GM12878 (cell line): ENCODE data around the gene CDKL5. TPM values are rescaled to one million over a fixed set of nuclear protein-coding genes. Genes with fewer than 3 reads are reported as not detected.

Experiments used
- ATAC-seq: fragments of 200-7000 bp; cut with Tn5 transposase; 3 replicates; pipeline ENCODE4 v1.9.1; 2020; ENCODE audit warnings: mild to moderate bottlenecking, moderate library complexity
- BruUV-seq: library from RNA; stranded (reverse); fragments of 400-500 nt; replicated peaks from 2 replicates; lab custom pipeline; 2021; lab: Mats Ljungman, UMichigan
- CTCF ChIA-PET: fragments of 300-600 bp; sonication (Branson Sonifier 250); formaldehyde crosslinking; extraction: SDS; loops from one replicate; lab custom pipeline; 2021; ENCODE audit warnings: inconsistent platforms; lab: Yijun Ruan, JAX
- POLR2A ChIA-PET: fragments of 350-600 bp; formaldehyde crosslinking; extraction: SDS; loops from one replicate; lab custom pipeline; 2021; ENCODE audit warnings: inconsistent platforms; lab: Charles Lee
- RAD21 ChIA-PET: fragments of 300-600 bp; sonication (Branson Sonifier 250); formaldehyde crosslinking; loops from one replicate; lab custom pipeline; 2023; ENCODE audit warnings: antibody characterized with exemption; ENCODE audit not compliant: unreplicated experiment; lab: Charles Lee
- SMC1A ChIA-PET: fragments of 300-600 bp; sonication (Branson Sonifier 250); formaldehyde crosslinking; loops from one replicate; lab custom pipeline; 2023; ENCODE audit not compliant: unreplicated experiment, uncharacterized antibody; lab: Charles Lee
- DNase-seq: peaks from one replicate; pipeline ENCODE4 v3.0.0-alpha.2; 2011; ENCODE audit warnings: low read depth, low spot score
- FAIRE-seq: peaks from 3 replicates; lab custom pipeline; 2011; peaks lifted over from hg19 to GRCh38; lab: Jason Lieb, UNC
- H2AFZ ChIP-seq: 2 replicates; pipeline ENCODE4 v1.6.0; 2011; ENCODE audit warnings: low read depth, low read length, control low read depth; ENCODE audit not compliant: control insufficient read depth
- H3K27ac ChIP-seq: 2 replicates; pipeline ENCODE4 v1.5.1; 2011; ENCODE audit warnings: control low read depth; ENCODE audit not compliant: control insufficient read depth, insufficient read depth
- H3K27me3 ChIP-seq, 2 experiments: replicated peaks in 1 of 2; 2 replicates each; pipeline versions ENCODE4 v1.6.0 to v1.6.1; 2011; ENCODE audit warnings: low read length in 1 of 2; ENCODE audit not compliant: control insufficient read depth in 2 of 2, insufficient read depth in 2 of 2
- H3K36me3 ChIP-seq, 2 experiments: 2 replicates each; pipeline ENCODE4 v1.5.1; 2011; ENCODE audit warnings: low read length in 1 of 2; ENCODE audit not compliant: control insufficient read depth in 2 of 2, insufficient read depth in 2 of 2
- H3K4me1 ChIP-seq: 2 replicates; pipeline ENCODE4 v1.6.1; 2011; ENCODE audit warnings: mild to moderate bottlenecking, low read length, moderate library complexity, mixed read lengths; ENCODE audit not compliant: control insufficient read depth, insufficient read depth
- H3K4me2 ChIP-seq: 2 replicates; pipeline ENCODE4 v1.6.0; 2011; ENCODE audit warnings: control low read depth; ENCODE audit not compliant: control insufficient read depth, insufficient read depth
- H3K4me3 ChIP-seq: fragments of 200-600 bp; sonication (generic); 2 replicates; pipeline ENCODE4 v1.5.1; 2016
- H3K79me2 ChIP-seq: 2 replicates; pipeline ENCODE4 v1.6.0; 2011; ENCODE audit warnings: low read length; ENCODE audit not compliant: control insufficient read depth, insufficient read depth
- H3K9ac ChIP-seq: 2 replicates; pipeline ENCODE4 v1.8.0; 2011; ENCODE audit warnings: low read length, control low read depth, mixed read lengths; ENCODE audit not compliant: control insufficient read depth, insufficient read depth
- H3K9me3 ChIP-seq: replicated peaks from 3 replicates; pipeline ENCODE4 v1.5.1; 2011; ENCODE audit warnings: mild to moderate bottlenecking, low read length; ENCODE audit not compliant: control insufficient read depth, insufficient read depth
- H4K20me1 ChIP-seq: 2 replicates; pipeline ENCODE4 v1.6.0; 2011; ENCODE audit not compliant: control insufficient read depth, insufficient read depth
- CREB1 ChIP-seq: IDR thresholded peaks from 2 replicates; pipeline ENCODE4 v1.6.1; 2012; ENCODE audit warnings: low read depth, mild to moderate bottlenecking, inconsistent platforms
- E4F1 ChIP-seq: fragments of 450-650 bp; IDR thresholded peaks from 2 replicates; pipeline ENCODE4 v1.6.1; 2018; ENCODE audit warnings: borderline replicate concordance, mild to moderate bottlenecking; ENCODE audit not compliant: partially characterized antibody
- KLF5 ChIP-seq: fragments of 450-650 bp; IDR thresholded peaks from 2 replicates; pipeline ENCODE4 v1.6.1; 2014; ENCODE audit warnings: mild to moderate bottlenecking; ENCODE audit not compliant: partially characterized antibody
- MAX ChIP-seq: IDR thresholded peaks from 2 replicates; pipeline ENCODE4 v1.6.1; 2012; ENCODE audit warnings: low read depth, low read length, improper control_type of control experiment
- MXI1 ChIP-seq: fragments of 150-350 bp; IDR thresholded peaks from 2 replicates; pipeline ENCODE4 v1.6.1; 2011; ENCODE audit warnings: low read depth, mild to moderate bottlenecking, inconsistent platforms, low read length, improper control_type of control experiment
- SMARCA5 ChIP-seq: fragments of 450-650 bp; IDR thresholded peaks from 2 replicates; pipeline ENCODE4 v1.6.1; 2017; ENCODE audit warnings: mild to moderate bottlenecking
- TAF1 ChIP-seq: IDR thresholded peaks from 2 replicates; pipeline ENCODE4 v1.6.1; 2011; ENCODE audit warnings: mild to moderate bottlenecking, low read depth, low read length, borderline replicate concordance
- TBL1XR1 ChIP-seq: IDR thresholded peaks from 2 replicates; pipeline ENCODE4 v1.6.1; 2012; ENCODE audit warnings: low read depth, low read length, improper control_type of control experiment
- YBX1 ChIP-seq: fragments of 450-650 bp; IDR thresholded peaks from 2 replicates; pipeline ENCODE4 v1.6.1; 2016; ENCODE audit warnings: antibody characterized with exemption
- ZBED1 ChIP-seq: IDR thresholded peaks from 2 replicates; pipeline ENCODE4 v1.6.1; 2016; ENCODE audit warnings: borderline replicate concordance
- ZBTB4 ChIP-seq: fragments of 450-650 bp; formaldehyde crosslinking; IDR thresholded peaks from 2 replicates; pipeline ENCODE4 v1.4.0; 2022; ENCODE audit warnings: mild to moderate bottlenecking, moderate library complexity
- WGBS: methylation state at CpG from one replicate; pipeline ENCODE4 v1.1.6; 2016; ENCODE audit warnings: low lambda C conversion rate; ENCODE audit not compliant: insufficient replicate concordance, insufficient coverage; ENCODE audit errors: missing lambda C conversion rate; 5-methylcytosine and 5-hydroxymethylcytosine counted together
- in situ Hi-C: fragments of 300-500 bp; cut with MboI; formaldehyde crosslinking; loops from 9 replicates; pipeline ENCODE4 v1.14.3; 2018; ENCODE audit warnings: mixed read lengths
- intact Hi-C: fragments of 100-400 bp; cut with micrococcal nuclease; formaldehyde crosslinking; loops from one replicate; pipeline ENCODE4 v1.14.2; 2022; ENCODE audit not compliant: unreplicated experiment
- polyA plus RNA-seq, 11 experiments: library from polyadenylated mRNA; depleted of rRNA in 4 of 11; unstranded in 6 of 11; stranded (reverse) in 5 of 11; fragments of >200 nt; fragmentation: Nextera tagmentation in 4 of 11; fragmentation: Illumina TruSeq in 1 of 11; extraction: Ambion mirVana in 4 of 11; extraction: Trizol in 1 of 11; gene quantifications; 1 replicate in 1 of 11; 2 replicates in 10 of 11; pipeline versions ENCODE4 v1.2.1 to v1.2.3, GENCODE V29; 2011 to 2016; ENCODE audit warnings: inconsistent platforms in 2 of 11, missing spikeins in 2 of 11, low read depth in 1 of 11
- total RNA-seq, 4 experiments: library from RNA; depleted of rRNA in 3 of 4; stranded (reverse); fragments of >200 nt in 3 of 4; fragmentation: Illumina TruSeq in 1 of 4; extraction: Trizol in 1 of 4; gene quantifications; 2 replicates each; pipeline versions ENCODE4 v1.2.1 to v1.2.3, GENCODE V29; 2013 to 2021

Gene CDKL5
- total and polyA plus RNA-seq, 10 of the 15 experiments (the other 5 are each of a cell fraction or from before 2014, with no cell fraction given): 1.4 to 14.5 (median 6.3) TPM

- no peak for TF ChIP-seq MXI1
- no peak for TF ChIP-seq ZBED1
- TF ChIP-seq TAF1: no peak
Measured at GRCh38 chrX:18566748-18567147, 141.3 kb downstream of the CDKL5 start (continued).

- Histone ChIP-seq H3K27me3 (no peaks in the 10 kb centered on the region), H3K79me2 (no peaks in the 10 kb centered on the region), H3K36me3 (no peaks in the 10 kb centered on the region), H2AFZ (no peak overlapping the region), H3K4me2 (no peak overlapping the region), H3K4me3 (no peak overlapping the region), H4K20me1 (no peaks in the 10 kb centered on the region), H3K9ac (no peak overlapping the region), H3K27ac (no peak overlapping the region), H3K9me3 (no peaks in the 10 kb centered on the region), H3K4me1 (no peaks in the 10 kb centered on the region)
- intact Hi-C loops (no loop called here), in situ Hi-C loops (no loop called here)
- BruUV-seq: no TSS peak
- 0% methylated on average over 3 of the region's 3 CpGs for WGBS
- RAD21 ChIA-PET: no interaction called here
- POLR2A ChIA-PET: interaction anchor here (0.6 kb wide), 1 partner anchor 433 kb away, joined by 3 read pairs; no protein-coding TSS in a partner anchor
- SMC1A ChIA-PET: no interaction called here
- CTCF ChIA-PET: no interaction called here
- no peak for TF ChIP-seq MAX
- no peak for ATAC-seq
- no peak for FAIRE-seq
- no peak for DNase-seq
Measured at GRCh38 chrX:18573556-18573955, 148.1 kb downstream of the CDKL5 start.

GRCh38 chrX:18574591-18574990 is 149.2 kb downstream of the CDKL5 start:
- Histone ChIP-seq H2AFZ (no peak overlapping the region), H3K27me3 (no peaks in the 10 kb centered on the region), H3K79me2 (no peaks in the 10 kb centered on the region), H3K27ac (no peak overlapping the region), H3K36me3 (no peaks in the 10 kb centered on the region), H4K20me1 (no peaks in the 10 kb centered on the region), H3K9ac (no peak overlapping the region), H3K4me1 (no peaks in the 10 kb centered on the region), H3K9me3 (no peaks in the 10 kb centered on the region), H3K4me2 (no peak overlapping the region), H3K4me3 (no peak overlapping the region)
- POLR2A ChIA-PET: no interaction called here
- FAIRE-seq: no peak
- no TSS peak for BruUV-seq
- intact Hi-C loops: no loop called here
- no peak for DNase-seq
- no peak for ATAC-seq
- SMC1A ChIA-PET: no interaction called here
- CTCF ChIA-PET: no interaction called here
- in situ Hi-C loops: no loop called here
- RAD21 ChIA-PET: no interaction called here
- 85% methylated on average over 3 of the region's 3 CpGs for WGBS
- TF ChIP-seq YBX1 (no peak), TBL1XR1 (no peak), ZBTB4 (CRISPR knock-in tag) (no peak), SMARCA5 (no peak), E4F1 (no peak), KLF5 (no peak), CREB1 (no peak)
